Vagina (tissue), 2 donors: ENCODE measurements around the gene PPIF. TPM values are rescaled to one million over a fixed set of nuclear protein-coding genes. Genes with fewer than 3 reads are reported as not detected.

Experiments used
- DNase-seq, 2 donors: peaks; one replicate each; pipeline ENCODE4 v3.0.0-alpha.2; 2017; ENCODE audit errors: extremely low spot score in 2 of 2
- H3K27ac ChIP-seq: fragments of 200-600 bp; sonication (generic); one replicate; pipeline ENCODE4 v1.5.1; 2019
- H3K27me3 ChIP-seq: fragments of 200-600 bp; sonication (generic); one replicate; pipeline ENCODE4 v1.5.1; 2019
- H3K36me3 ChIP-seq, 2 donors: fragments of 200-600 bp; sonication (generic); one replicate each; pipeline ENCODE4 v1.5.1; 2017 to 2019
- H3K4me1 ChIP-seq: fragments of 200-600 bp; sonication (generic); one replicate; pipeline ENCODE4 v1.5.1; 2019
- H3K4me3 ChIP-seq, 2 donors: fragments of 200-600 bp; sonication (generic); 1 replicate in 1 of 2; 2 replicates in 1 of 2; pipeline ENCODE4 v1.5.1; 2016 to 2019
- H3K9me3 ChIP-seq: fragments of 200-600 bp; sonication (generic); one replicate; pipeline ENCODE4 v1.5.1; 2019
- CTCF ChIP-seq, 3 experiments: fragments of 450-650 bp in 2 of 3; fragments of 200-600 bp in 1 of 3; sonication (generic) in 1 of 3; IDR thresholded peaks; one replicate each; pipeline ENCODE4 v1.5.1; 2017 to 2019; ENCODE audit warnings: antibody characterized with exemption in 3 of 3, mild to moderate bottlenecking in 2 of 3, moderate library complexity in 2 of 3
- POLR2A ChIP-seq, 2 donors: fragments of 450-650 bp; IDR thresholded peaks; one replicate each; pipeline ENCODE4 v1.6.1; 2017; ENCODE audit warnings: antibody characterized with exemption in 2 of 2, mild to moderate bottlenecking in 2 of 2, moderate library complexity in 2 of 2
- POLR2AphosphoS5 ChIP-seq, 2 donors: sonication (generic); formaldehyde crosslinking; IDR thresholded peaks; one replicate each; pipeline ENCODE4 v1.9.0; 2017; ENCODE audit warnings: antibody characterized with exemption in 2 of 2, mild to moderate bottlenecking in 2 of 2, low read depth in 1 of 2; ENCODE audit not compliant: insufficient read depth in 1 of 2
- intact Hi-C: fragments of 100-400 bp; cut with DNase I; formaldehyde crosslinking; loops from one replicate; pipeline ENCODE4 v1.15.1; 2023
- total RNA-seq: library from RNA; depleted of rRNA; stranded (reverse); fragments of >200 nt; gene quantifications from one replicate; pipeline ENCODE4 v1.2.3, GENCODE V29; 2016

Gene PPIF
- total RNA-seq, 1 donor from 2014 or later = 44.7 TPM

- H3K27me3 ChIP-seq = no peaks in the 10 kb centered on the region
- no peak overlapping the region for H3K4me3 ChIP-seq
- TF ChIP-seq POLR2A (IDR thresholded peaks at IDR 0.05) (no peak), POLR2AphosphoS5 (IDR thresholded peaks at IDR 0.05; ENCODE audit: insufficient read depth in 1 of 2, low read depth in 1 of 2) (no peak), CTCF (IDR thresholded peaks at IDR 0.05) (no peak)
- peaks cover 24% of the 10 kb centered on the region for H3K4me1 ChIP-seq
- intact Hi-C loops = no loop called here
- H3K9me3 ChIP-seq = no peaks in the 10 kb centered on the region
- peaks cover 0 to 93% of the 10 kb centered on the region in 2 donors for H3K36me3 ChIP-seq
- no peak for DNase-seq
- no peak overlapping the region for H3K27ac ChIP-seq
Measured at GRCh38 chr10:79301754-79302530, 45.3 kb upstream of the PPIF start.

- TF ChIP-seq POLR2A (IDR thresholded peaks at IDR 0.05) = no peak
- TF ChIP-seq POLR2AphosphoS5 (IDR thresholded peaks at IDR 0.05; ENCODE audit: insufficient read depth in 1 of 2, low read depth in 1 of 2) = peak in 1 of 2 donors; percentile 9
- intact Hi-C loops = no loop called here
- Histone ChIP-seq H3K9me3 (no peaks in the 10 kb centered on the region), H3K36me3 (peaks cover 0 to 93% of the 10 kb centered on the region in 2 donors), H3K27me3 (no peaks in the 10 kb centered on the region), H3K4me3 (no peak overlapping the region), H3K27ac (no peak overlapping the region), H3K4me1 (peaks cover 12% of the 10 kb centered on the region)
- DNase-seq = no peak
Measured at GRCh38 chr10:79303631-79304478, 43.4 kb upstream of the PPIF start.

GRCh38 chr10:79304479-79305087, 42.7 kb upstream of the PPIF start:
- Histone ChIP-seq H3K27me3 (no peaks in the 10 kb centered on the region), H3K9me3 (no peaks in the 10 kb centered on the region), H3K4me3 (no peak overlapping the region), H3K36me3 (peaks cover 0 to 94% of the 10 kb centered on the region in 2 donors), H3K27ac (no peak overlapping the region), H3K4me1 (peaks cover 4% of the 10 kb centered on the region)
- DNase-seq = no peak
- no peak for TF ChIP-seq POLR2A (IDR thresholded peaks at IDR 0.05)
- peak in 1 of 2 donors; percentile 5 for TF ChIP-seq POLR2AphosphoS5 (IDR thresholded peaks at IDR 0.05; ENCODE audit: insufficient read depth in 1 of 2, low read depth in 1 of 2)
- intact Hi-C loops = no loop called here

- TF ChIP-seq POLR2AphosphoS5 (IDR thresholded peaks at IDR 0.05; ENCODE audit: insufficient read depth in 1 of 2, low read depth in 1 of 2) (no peak), CTCF (IDR thresholded peaks at IDR 0.05) (no peak), POLR2A (IDR thresholded peaks at IDR 0.05) (no peak)
- peaks cover 0 to 94% of the 10 kb centered on the region in 2 donors for H3K36me3 ChIP-seq
- peaks cover 3% of the 10 kb centered on the region for H3K4me1 ChIP-seq
- no peaks in the 10 kb centered on the region for H3K27me3 ChIP-seq
- H3K4me3 ChIP-seq = no peak overlapping the region
- intact Hi-C loops = no loop called here
- no peak overlapping the region for H3K27ac ChIP-seq
- no peaks in the 10 kb centered on the region for H3K9me3 ChIP-seq
- no peak for DNase-seq
Measured at GRCh38 chr10:79305515-79305914, 41.8 kb upstream of the PPIF start.

GRCh38 chr10:79305988-79306387, 41.3 kb upstream of the PPIF start:
- H3K36me3 ChIP-seq = peaks cover 0 to 92% of the 10 kb centered on the region in 2 donors

More at GRCh38 chr10:79305988-79306387, 41.3 kb upstream of the PPIF start:
- Histone ChIP-seq H3K9me3 (no peaks in the 10 kb centered on the region), H3K27me3 (no peaks in the 10 kb centered on the region), H3K4me3 (no peak overlapping the region), H3K27ac (no peak overlapping the region), H3K4me1 (peaks cover 7% of the 10 kb centered on the region)
- intact Hi-C loops = no loop called here
- TF ChIP-seq POLR2AphosphoS5 (IDR thresholded peaks at IDR 0.05; ENCODE audit: insufficient read depth in 1 of 2, low read depth in 1 of 2) = no peak
- TF ChIP-seq POLR2A (IDR thresholded peaks at IDR 0.05) = no peak
- no peak for TF ChIP-seq CTCF (IDR thresholded peaks at IDR 0.05)
- no peak for DNase-seq
